ENCODE results near the gene PTS. TPM values are rescaled to one million over a fixed set of nuclear protein-coding genes. Genes with fewer than 3 reads are reported as not detected.

The PTS gene
- total RNA-seq, 3 donors from 2014 or later = 21.8 to 40.4 (median 38.7) TPM

GRCh38 chr11:112269139-112269538 lies 42.9 kb downstream of the PTS start:
- no peaks in the 10 kb centered on the region for H3K27me3 ChIP-seq
- no peak overlapping the region for H3K4me3 ChIP-seq
- intact Hi-C loops (cut with DNase I; ENCODE audit: low total_unique reads) = no loop called here
- H3K9me3 ChIP-seq = no peaks in the 10 kb centered on the region
- H3K27ac ChIP-seq = no peak overlapping the region
- no peak for DNase-seq (ENCODE audit: low spot score in 2 of 2)
- H3K36me3 ChIP-seq = no peaks in the 10 kb centered on the region
- TF ChIP-seq CTCF (IDR thresholded peaks at IDR 0.05) = no peak
- no peak for TF ChIP-seq POLR2A (IDR thresholded peaks at IDR 0.05)
- TF ChIP-seq POLR2AphosphoS5 (IDR thresholded peaks at IDR 0.05) = no peak
- H3K4me1 ChIP-seq = no peaks in the 10 kb centered on the region

GRCh38 chr11:112270551-112271180 lies 44.4 kb downstream of the PTS start:
- no peak for TF ChIP-seq CTCF (IDR thresholded peaks at IDR 0.05)
- TF ChIP-seq POLR2AphosphoS5 (IDR thresholded peaks at IDR 0.05) = no peak
- no peak for TF ChIP-seq POLR2A (IDR thresholded peaks at IDR 0.05)

GRCh38 chr11:112271242-112271641 lies 45.0 kb downstream of the PTS start:
- no peaks in the 10 kb centered on the region for H3K9me3 ChIP-seq
- intact Hi-C loops (cut with DNase I; ENCODE audit: low total_unique reads) = no loop called here
- TF ChIP-seq CTCF (IDR thresholded peaks at IDR 0.05) (no peak), POLR2AphosphoS5 (IDR thresholded peaks at IDR 0.05) (no peak), POLR2A (IDR thresholded peaks at IDR 0.05) (no peak)
- no peak overlapping the region for H3K27ac ChIP-seq
- H3K27me3 ChIP-seq = no peaks in the 10 kb centered on the region
- no peaks in the 10 kb centered on the region for H3K4me1 ChIP-seq
- no peaks in the 10 kb centered on the region for H3K36me3 ChIP-seq
- DNase-seq (ENCODE audit: low spot score in 2 of 2) = no peak
- H3K4me3 ChIP-seq = no peak overlapping the region

More at GRCh38 chr11:112270551-112271180, 44.4 kb downstream of the PTS start:
- intact Hi-C loops (cut with DNase I; ENCODE audit: low total_unique reads) = no loop called here
- Histone ChIP-seq H3K9me3 (no peaks in the 10 kb centered on the region), H3K27ac (no peak overlapping the region), H3K4me3 (peak overlapping the region in 1 of 3 donors; percentile 13), H3K27me3 (no peaks in the 10 kb centered on the region), H3K4me1 (no peaks in the 10 kb centered on the region), H3K36me3 (no peaks in the 10 kb centered on the region)
- DNase-seq (ENCODE audit: low spot score in 2 of 2) = no peak

- Histone ChIP-seq H3K4me1 (no peaks in the 10 kb centered on the region), H3K36me3 (no peaks in the 10 kb centered on the region), H3K27ac (no peak overlapping the region), H3K27me3 (no peaks in the 10 kb centered on the region), H3K9me3 (no peaks in the 10 kb centered on the region), H3K4me3 (no peak overlapping the region)
- intact Hi-C loops (cut with DNase I; ENCODE audit: low total_unique reads) = no loop called here
- DNase-seq (ENCODE audit: low spot score in 2 of 2) = no peak
- TF ChIP-seq POLR2AphosphoS5 (IDR thresholded peaks at IDR 0.05) = no peak
- no peak for TF ChIP-seq POLR2A (IDR thresholded peaks at IDR 0.05)
- TF ChIP-seq CTCF (IDR thresholded peaks at IDR 0.05) = no peak
Measured at GRCh38 chr11:112273066-112273465, 46.8 kb downstream of the PTS start.

- no peaks in the 10 kb centered on the region for H3K36me3 ChIP-seq
- TF ChIP-seq POLR2A (IDR thresholded peaks at IDR 0.05) (no peak), CTCF (IDR thresholded peaks at IDR 0.05) (no peak), POLR2AphosphoS5 (IDR thresholded peaks at IDR 0.05) (no peak)
- no peaks in the 10 kb centered on the region for H3K9me3 ChIP-seq
- no peaks in the 10 kb centered on the region for H3K27me3 ChIP-seq
- intact Hi-C loops (cut with DNase I; ENCODE audit: low total_unique reads) = no loop called here
- no peak overlapping the region for H3K4me3 ChIP-seq
- H3K27ac ChIP-seq = no peak overlapping the region
- no peaks in the 10 kb centered on the region for H3K4me1 ChIP-seq
- no peak for DNase-seq (ENCODE audit: low spot score in 2 of 2)
Measured at GRCh38 chr11:112274007-112274783, 48.0 kb downstream of the PTS start.
